ENCODE measurements around the gene SLC25A40. TPM values are rescaled to one million over a fixed set of nuclear protein-coding genes. Genes with fewer than 3 reads are reported as not detected.
A peak's percentile ranks its signal among the peaks of the same experiment; 100 is the strongest.
"Not testable (repeated sequence)": the region's sequence is repeated elsewhere in the genome, so short reads cannot be mapped to it uniquely, and the experiment has no call there.

Gene SLC25A40
- total RNA-seq, 1 donor from 2014 or later = 8.0 TPM

DNA sequence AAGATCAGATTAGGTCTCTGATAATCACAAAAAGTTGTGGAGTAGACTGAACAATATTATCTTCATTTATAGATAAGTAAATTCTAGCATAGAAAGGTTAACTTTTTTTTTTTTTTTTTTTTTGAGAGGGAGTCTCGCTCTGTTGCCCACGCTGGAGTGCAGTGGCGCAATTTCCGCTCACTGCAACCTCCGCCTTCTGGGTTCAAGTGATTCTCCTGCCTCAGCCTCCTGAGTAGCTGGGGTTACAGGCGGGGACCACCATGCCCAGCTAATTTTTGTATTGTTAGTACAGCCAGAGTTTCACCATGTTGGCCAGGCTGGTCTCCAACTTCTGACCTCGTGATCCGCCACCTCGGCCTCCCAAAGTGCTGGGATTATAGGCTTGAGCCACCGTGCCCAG, 2.8 kb downstream of the SLC25A40 start:
- not testable (repeated sequence) for ATAC-seq; DNase-seq (ENCODE audit: low spot score)

DNA sequence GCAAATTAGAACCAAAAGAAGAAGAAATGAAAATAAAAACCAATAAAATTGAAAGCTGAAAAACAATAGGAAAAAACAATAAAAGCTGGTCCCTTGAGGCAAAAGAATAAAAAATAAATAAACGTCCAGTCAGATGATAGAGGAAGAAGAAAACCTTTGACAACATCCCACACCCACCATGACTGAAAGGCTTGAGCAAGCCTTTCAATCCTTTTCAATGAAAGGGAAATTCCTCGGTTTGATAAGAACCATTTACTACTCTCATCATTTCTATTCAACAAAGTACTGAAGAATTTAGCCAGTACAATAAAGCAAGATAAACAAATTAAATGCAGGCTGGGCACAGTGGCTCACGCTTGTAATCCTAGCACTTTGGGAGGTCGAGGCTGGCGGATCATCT, 3.8 kb downstream of the SLC25A40 start:
- no peak for DNase-seq (ENCODE audit: low spot score)
- ATAC-seq = no peak

- no peak for DNase-seq (ENCODE audit: low spot score)
- no peak for ATAC-seq
Measured at GRCh38 chr7:87870471-87870870, 5.7 kb downstream of the SLC25A40 start.

DNA sequence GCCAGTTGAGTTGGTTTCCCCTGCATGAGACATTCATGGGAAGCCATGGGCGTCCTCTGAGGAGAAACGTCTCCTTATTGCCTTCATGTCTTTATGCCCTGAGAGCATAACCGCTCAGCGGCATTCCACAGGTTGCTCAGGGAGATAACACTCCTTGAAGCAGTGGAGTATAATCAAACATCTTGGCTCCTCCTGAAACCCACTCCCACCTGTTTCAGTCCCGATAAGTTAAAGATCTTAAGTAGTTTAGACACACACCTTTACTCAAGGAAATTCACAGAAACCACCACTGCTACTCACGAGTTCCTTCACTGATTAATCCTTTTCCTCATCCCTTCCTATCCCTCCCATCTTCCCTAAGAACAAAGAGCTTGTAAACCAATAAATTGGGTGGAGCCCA, 9.6 kb downstream of the SLC25A40 start:
- not testable (repeated sequence) for DNase-seq (ENCODE audit: low spot score); ATAC-seq

DNA sequence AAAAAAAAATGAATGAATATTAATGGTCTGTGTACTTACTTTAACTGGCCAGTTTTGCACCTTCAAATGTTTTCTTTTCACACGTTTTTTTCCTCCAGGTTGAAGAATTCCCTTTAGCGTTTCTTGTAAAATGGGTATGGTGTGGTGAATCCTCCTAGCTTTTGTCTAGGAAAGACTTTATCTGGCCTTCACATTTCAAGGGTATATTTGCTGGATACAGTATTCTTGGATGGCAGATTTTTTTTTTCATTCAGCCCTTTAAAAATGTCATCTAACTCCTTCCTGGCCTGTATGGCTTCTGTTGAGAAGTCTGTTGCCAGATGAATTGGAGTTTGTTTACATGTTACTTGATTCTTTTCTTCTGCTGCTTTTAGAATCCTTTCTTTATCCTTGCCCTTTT, 10.1 kb downstream of the SLC25A40 start:
- ATAC-seq (no peak), DNase-seq (ENCODE audit: low spot score) (no peak)

- no peak for DNase-seq (ENCODE audit: low spot score)
- no peak for ATAC-seq
Measured at GRCh38 chr7:87858417-87859100, 17.6 kb downstream of the SLC25A40 start.

- ATAC-seq (no peak), DNase-seq (ENCODE audit: low spot score) (no peak)
Measured at GRCh38 chr7:87853237-87853864, 22.8 kb downstream of the SLC25A40 start.

- DNase-seq (ENCODE audit: low spot score) = no peak
- ATAC-seq = no peak
Measured at GRCh38 chr7:87852306-87852705, 23.9 kb downstream of the SLC25A40 start.

- ATAC-seq (no peak), DNase-seq (ENCODE audit: low spot score) (no peak)
Measured at GRCh38 chr7:87850836-87851593, 25.1 kb downstream of the SLC25A40 start.

- ATAC-seq (no peak), DNase-seq (ENCODE audit: low spot score) (no peak)
Measured at GRCh38 chr7:87837597-87837996, 38.6 kb downstream of the SLC25A40 start.

GRCh38 chr7:87833130-87833529, 43.0 kb downstream of the SLC25A40 start:
- no peak for ATAC-seq
- DNase-seq (ENCODE audit: low spot score) = no peak

DNA sequence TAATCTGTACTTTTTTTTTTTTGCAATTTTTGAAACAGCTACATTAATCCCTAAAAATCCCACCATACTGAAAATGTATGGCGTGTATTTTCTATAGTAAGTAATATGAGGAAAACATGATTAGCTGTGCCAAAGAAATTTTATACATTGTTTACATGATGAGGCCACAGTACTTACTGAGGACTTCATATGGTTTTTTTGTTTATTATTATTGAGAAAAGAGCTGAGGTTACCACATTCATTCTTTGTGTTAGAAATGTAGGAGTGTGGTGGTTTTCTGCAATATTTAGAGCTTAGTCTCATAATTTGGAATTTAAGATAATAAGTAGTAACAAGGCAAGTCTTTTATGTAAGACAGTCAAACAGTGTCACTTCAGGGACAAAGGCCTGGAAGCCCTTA, 45.1 kb downstream of the SLC25A40 start:
- ATAC-seq (no peak), DNase-seq (ENCODE audit: low spot score) (no peak)

DNA sequence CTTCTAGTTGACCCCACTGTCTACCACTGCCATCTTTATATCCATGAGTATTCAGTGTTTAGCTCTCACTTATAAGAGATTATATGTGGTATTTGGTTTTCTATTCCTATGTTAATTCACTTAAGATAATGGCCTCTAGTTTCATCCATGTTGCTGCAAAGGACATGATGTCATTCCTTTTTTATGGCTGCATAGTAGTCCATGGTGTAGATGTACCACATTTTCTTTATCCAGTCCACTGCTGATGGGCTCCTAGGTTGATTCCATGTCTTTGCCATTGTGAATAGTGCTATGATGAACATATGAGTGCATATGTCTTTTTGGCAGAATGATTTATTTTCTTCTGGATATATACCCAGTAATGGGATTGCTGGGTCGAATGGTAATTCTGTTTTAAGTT, 47.8 kb downstream of the SLC25A40 start:
- not testable (repeated sequence) for DNase-seq (ENCODE audit: low spot score); ATAC-seq

GRCh38 chr7:87825369-87825768, 50.8 kb downstream of the SLC25A40 start:
- not testable (repeated sequence) for ATAC-seq; DNase-seq (ENCODE audit: low spot score)

DNA sequence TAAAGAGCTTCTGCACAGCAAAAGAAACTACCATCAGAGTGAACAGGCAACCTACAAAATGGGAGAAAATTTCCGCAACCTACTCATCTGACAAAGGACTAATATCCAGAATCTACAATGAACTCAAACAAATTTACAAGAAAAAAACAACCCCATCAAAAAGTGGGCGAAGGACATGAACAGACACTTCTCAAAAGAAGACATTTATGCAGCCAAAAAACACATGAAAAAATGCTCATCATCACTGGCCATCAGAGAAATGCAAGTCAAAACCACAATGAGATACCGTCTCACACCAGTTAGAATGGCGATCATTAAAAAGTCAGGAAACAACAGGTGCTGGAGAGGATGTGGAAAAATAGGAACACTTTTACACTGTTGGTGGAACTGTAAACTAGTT, 54.1 kb downstream of the SLC25A40 start:
- not testable (repeated sequence) for ATAC-seq; DNase-seq (ENCODE audit: low spot score)

- DNase-seq (ENCODE audit: low spot score) = no peak
- no peak for ATAC-seq
Measured at GRCh38 chr7:87818336-87818735, 57.8 kb downstream of the SLC25A40 start.

- no peak for DNase-seq (ENCODE audit: low spot score)
- ATAC-seq = no peak
Measured at GRCh38 chr7:87816389-87816788, 59.8 kb downstream of the SLC25A40 start.

GRCh38 chr7:87810726-87811125, 65.4 kb downstream of the SLC25A40 start:
- ATAC-seq (no peak), DNase-seq (ENCODE audit: low spot score) (no peak)

DNA sequence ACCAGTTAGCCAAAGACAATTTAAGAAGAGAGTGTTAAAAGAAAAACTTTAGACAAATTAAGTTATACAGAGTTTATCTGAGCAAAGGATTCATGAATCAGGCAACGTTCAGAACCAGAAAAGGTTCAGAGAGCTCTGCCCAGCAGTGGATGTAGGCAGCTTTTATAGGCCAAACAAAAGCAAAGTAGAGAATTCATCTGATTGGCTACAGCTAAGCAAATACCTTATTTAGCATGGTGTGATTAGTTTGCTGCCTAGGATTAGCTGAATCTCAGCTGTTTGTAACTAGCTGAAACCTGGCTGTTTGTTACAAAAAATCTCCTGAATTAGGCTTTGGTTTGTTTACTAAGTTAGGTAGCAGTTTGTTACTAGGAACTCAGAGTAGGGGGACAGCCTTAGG, 66.0 kb downstream of the SLC25A40 start:
- no peak for DNase-seq (ENCODE audit: low spot score)
- ATAC-seq = no peak

DNA sequence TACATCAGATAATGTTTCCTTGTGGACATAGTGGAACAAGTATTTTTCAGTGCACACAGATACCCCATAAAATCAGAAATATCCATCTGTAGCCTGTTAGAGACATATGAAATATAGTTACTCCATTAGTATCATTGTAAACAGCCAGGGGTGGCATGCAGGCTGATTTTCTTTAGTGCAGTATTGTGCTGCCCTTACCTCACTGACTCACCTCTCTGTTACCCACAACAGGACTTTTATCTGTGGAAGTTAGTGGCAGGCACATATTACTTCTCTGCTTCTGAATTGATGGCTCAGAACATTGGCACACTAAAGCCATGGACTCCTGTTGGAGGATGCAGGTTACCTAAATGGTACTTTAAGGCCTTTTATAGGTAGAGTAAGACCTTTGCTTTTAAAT, 70.0 kb downstream of the SLC25A40 start:
- DNase-seq (ENCODE audit: low spot score) = no peak
- no peak for ATAC-seq

GRCh38 chr7:87797798-87798403, 78.3 kb downstream of the SLC25A40 start:
- ATAC-seq (peak; percentile 91), DNase-seq (ENCODE audit: low spot score) (no peak)

Data from left lobe of liver (tissue), 2 donors.